Left lung (tissue), 10 donors: ENCODE results near the gene ISG20. TPM values are rescaled to one million over a fixed set of nuclear protein-coding genes. Genes with fewer than 3 reads are reported as not detected.
"Not testable (repeated sequence)": the region's sequence is repeated elsewhere in the genome, so short reads cannot be mapped to it uniquely, and the experiment has no call there.

ENCODE experiments used
- ATAC-seq: fragments of 200-7000 bp; cut with Tn5 transposase; one replicate; pipeline ENCODE4 v1.9.1; 2020; ENCODE audit warnings: moderate library complexity
- DNase-seq, 4 donors: peaks; one replicate each; pipeline ENCODE4 v3.0.0-alpha.2; 2013 to 2020
- H3K27ac ChIP-seq, 2 donors: fragments of 200-600 bp; sonication (generic) in 1 of 2; one replicate each; pipeline versions ENCODE4 v1.5.0 to v1.8.0; 2020 to 2021
- H3K27me3 ChIP-seq, 2 donors: fragments of 200-600 bp; sonication (generic) in 1 of 2; one replicate each; pipeline versions ENCODE4 v1.5.0 to v1.8.0; 2020 to 2021
- H3K36me3 ChIP-seq, 2 donors: fragments of 200-600 bp; sonication (generic) in 1 of 2; one replicate each; pipeline versions ENCODE4 v1.5.0 to v1.8.0; 2020 to 2021
- H3K4me1 ChIP-seq, 2 donors: fragments of 200-600 bp; one replicate each; pipeline ENCODE4 v1.8.0; 2021
- H3K4me3 ChIP-seq, 2 donors: fragments of 200-600 bp; sonication (generic) in 1 of 2; one replicate each; pipeline versions ENCODE4 v1.5.0 to v1.8.0; 2020 to 2021; ENCODE audit warnings: mild to moderate bottlenecking in 1 of 2
- H3K9me3 ChIP-seq, 2 donors: fragments of 200-600 bp; sonication (generic) in 1 of 2; one replicate each; pipeline versions ENCODE4 v1.5.0 to v1.8.0; 2020 to 2021
- intact Hi-C, 2 donors: fragments of 100-400 bp; cut with DNase I; formaldehyde crosslinking; loops; one replicate each; pipeline versions ENCODE4 v1.11.2 to v1.14.2; 2022
- polyA plus RNA-seq, 6 donors: library from polyadenylated mRNA; unstranded; fragments of 120-200 nt; gene quantifications; one replicate each; pipeline ENCODE4 v1.2.1, GENCODE V29; 2013; ENCODE audit not compliant: insufficient read length in 6 of 6
- total RNA-seq, 2 donors: library from RNA; stranded (reverse); fragmentation: NEBNext Ultra II Directional; extraction: Animal tissue kit (Norgen Biotek cat#: 25700); gene quantifications; one replicate each; pipeline ENCODE4 v1.2.1, GENCODE V29; 2021
- TF ChIP-seq, protein P1 (sequence below), 2 donors: fragments of 200-600 bp; sonication (generic) in 1 of 2; IDR thresholded peaks; one replicate each; pipeline versions ENCODE4 v1.5.0 to v1.8.0; 2021; ENCODE audit warnings: antibody characterized with exemption in 2 of 2
- donor health status: DM: no; HTN: yes; CAD: no.
- donor health status: DM: no; HTN: no; CAD: no.

ISG20 gene
- total and polyA plus RNA-seq, 8 donors, result 1.00 to 23.6 (median 1.4) TPM

GRCh38 chr15:88641959-88642452, 3.2 kb downstream of the ISG20 start:
- peak overlapping the region in 1 of 2 donors; percentile 94 for H3K27ac ChIP-seq
- H3K27me3 ChIP-seq, result no peaks in the 10 kb centered on the region
- peaks cover 18 to 59% of the 10 kb centered on the region in 2 donors for H3K4me1 ChIP-seq
- no peak for DNase-seq
- no peak overlapping the region for H3K4me3 ChIP-seq
- intact Hi-C loops, result no loop called here
- no peaks in the 10 kb centered on the region for H3K9me3 ChIP-seq
- TF ChIP-seq, protein P1, sequence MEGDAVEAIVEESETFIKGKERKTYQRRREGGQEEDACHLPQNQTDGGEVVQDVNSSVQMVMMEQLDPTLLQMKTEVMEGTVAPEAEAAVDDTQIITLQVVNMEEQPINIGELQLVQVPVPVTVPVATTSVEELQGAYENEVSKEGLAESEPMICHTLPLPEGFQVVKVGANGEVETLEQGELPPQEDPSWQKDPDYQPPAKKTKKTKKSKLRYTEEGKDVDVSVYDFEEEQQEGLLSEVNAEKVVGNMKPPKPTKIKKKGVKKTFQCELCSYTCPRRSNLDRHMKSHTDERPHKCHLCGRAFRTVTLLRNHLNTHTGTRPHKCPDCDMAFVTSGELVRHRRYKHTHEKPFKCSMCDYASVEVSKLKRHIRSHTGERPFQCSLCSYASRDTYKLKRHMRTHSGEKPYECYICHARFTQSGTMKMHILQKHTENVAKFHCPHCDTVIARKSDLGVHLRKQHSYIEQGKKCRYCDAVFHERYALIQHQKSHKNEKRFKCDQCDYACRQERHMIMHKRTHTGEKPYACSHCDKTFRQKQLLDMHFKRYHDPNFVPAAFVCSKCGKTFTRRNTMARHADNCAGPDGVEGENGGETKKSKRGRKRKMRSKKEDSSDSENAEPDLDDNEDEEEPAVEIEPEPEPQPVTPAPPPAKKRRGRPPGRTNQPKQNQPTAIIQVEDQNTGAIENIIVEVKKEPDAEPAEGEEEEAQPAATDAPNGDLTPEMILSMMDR (IDR thresholded peaks at IDR 0.05), result no peak
- ATAC-seq, result no peak
- H3K36me3 ChIP-seq, result peaks cover 0 to 11% of the 10 kb centered on the region in 2 donors

- DNase-seq, H3K27me3 ChIP-seq, ATAC-seq, H3K27ac ChIP-seq, H3K4me3 ChIP-seq, H3K9me3 ChIP-seq, intact Hi-C loops: not testable (repeated sequence)
- H3K36me3 ChIP-seq, result peaks cover 0 to 11% of the 10 kb centered on the region in 2 donors
- H3K4me1 ChIP-seq, result peaks cover 18 to 62% of the 10 kb centered on the region in 2 donors
Observed at GRCh38 chr15:88642514-88642913, 3.7 kb downstream of the ISG20 start.

DNA sequence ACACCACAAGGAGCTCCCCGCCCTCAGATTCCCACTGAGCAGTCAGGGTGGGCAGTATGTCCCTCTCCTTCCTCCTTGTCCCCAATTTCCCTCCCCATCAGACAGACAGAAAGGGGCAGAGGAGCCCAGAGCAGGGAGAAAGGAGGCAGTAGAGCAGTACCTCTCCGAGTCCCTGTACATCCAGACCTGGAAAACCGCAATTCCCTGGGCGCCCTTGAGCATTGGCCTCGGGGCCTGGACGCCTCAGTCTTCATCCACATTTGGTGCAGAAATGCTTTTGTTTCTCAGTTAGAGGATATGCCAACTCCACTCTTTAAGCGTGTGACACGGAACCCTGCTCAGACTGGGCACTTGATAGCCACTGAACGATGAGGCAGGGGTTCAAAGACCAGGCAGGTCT, 5.9 kb downstream of the ISG20 start:
- Histone ChIP-seq H3K4me3 (no peak overlapping the region), H3K36me3 (peaks cover 0 to 11% of the 10 kb centered on the region in 2 donors), H3K4me1 (peaks cover 13 to 61% of the 10 kb centered on the region in 2 donors), H3K27me3 (no peaks in the 10 kb centered on the region), H3K27ac (no peak overlapping the region), H3K9me3 (no peaks in the 10 kb centered on the region)
- intact Hi-C loops, result no loop called here
- DNase-seq (no peak), ATAC-seq (no peak)
- TF ChIP-seq, protein P1 (IDR thresholded peaks at IDR 0.05), result no peak

DNA sequence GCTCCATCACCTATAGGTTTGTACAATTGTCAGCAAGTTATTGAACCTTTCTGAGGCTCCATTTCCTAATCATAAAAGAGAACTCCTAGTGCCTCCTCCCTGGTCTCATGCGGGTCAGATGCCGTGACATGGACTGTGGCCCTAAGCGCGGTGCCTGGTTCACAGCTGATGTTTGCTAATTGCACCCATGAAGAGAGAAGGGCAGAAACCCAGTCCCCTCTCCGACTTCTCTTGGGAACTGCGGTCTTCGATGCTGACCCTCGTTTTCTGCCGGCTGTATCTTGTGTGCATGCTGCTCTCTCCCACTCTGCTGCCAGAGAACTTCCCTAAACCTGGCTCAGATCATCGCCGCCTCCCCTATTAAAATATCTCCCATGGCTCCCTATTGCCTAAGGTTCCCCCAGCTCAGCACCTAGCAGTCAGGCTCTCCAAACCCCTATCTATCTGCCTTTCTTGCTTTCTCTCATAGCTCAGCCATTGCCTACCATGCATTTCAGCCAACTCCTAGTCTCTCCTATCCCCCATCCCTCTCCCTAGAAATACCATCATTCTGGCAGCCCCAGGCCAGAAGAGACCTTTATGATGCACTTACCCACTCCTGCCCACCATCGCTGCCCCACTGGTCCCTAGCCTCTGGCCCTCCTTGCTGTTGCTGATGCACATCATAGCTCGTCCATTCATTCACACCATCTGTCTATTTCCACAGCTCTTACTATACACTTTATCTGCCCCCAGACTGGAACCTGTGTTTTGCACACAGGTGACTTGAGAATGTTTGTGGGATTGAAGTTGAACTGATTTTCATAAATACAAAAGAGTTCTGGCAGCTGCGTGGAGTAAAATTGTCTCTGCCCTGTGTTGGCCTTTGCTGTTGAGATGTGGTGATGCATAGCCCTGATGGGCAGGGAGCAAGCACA, 6.6 kb downstream of the ISG20 start:
- peaks cover 13 to 59% of the 10 kb centered on the region in 2 donors for H3K4me1 ChIP-seq
- H3K9me3 ChIP-seq, result no peaks in the 10 kb centered on the region
- H3K27me3 ChIP-seq, result no peaks in the 10 kb centered on the region
- no peak overlapping the region for H3K27ac ChIP-seq
- H3K36me3 ChIP-seq, result peaks cover 0 to 11% of the 10 kb centered on the region in 2 donors
- no peak for ATAC-seq
- intact Hi-C loops, result no loop called here
- no peak overlapping the region for H3K4me3 ChIP-seq
- TF ChIP-seq, protein P1 (IDR thresholded peaks at IDR 0.05), result no peak
- no peak for DNase-seq

DNA sequence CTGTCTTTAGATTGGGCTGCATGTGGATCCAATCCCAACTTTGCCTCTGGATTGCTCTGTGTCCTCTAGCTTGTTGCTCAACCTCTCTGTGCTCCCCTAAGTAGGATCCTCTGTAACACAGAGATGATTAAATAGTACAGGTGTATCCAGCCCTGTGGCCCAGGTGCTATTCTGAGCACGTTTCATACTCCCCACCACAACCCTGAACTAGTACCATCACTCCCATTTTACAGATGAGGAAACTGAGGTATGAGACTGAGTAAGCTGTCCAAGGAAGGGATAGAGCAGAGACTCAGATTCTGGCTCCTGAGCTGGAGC, 7.2 kb downstream of the ISG20 start:
- H3K27me3 ChIP-seq, result no peaks in the 10 kb centered on the region
- H3K4me1 ChIP-seq, result peaks cover 13 to 58% of the 10 kb centered on the region in 2 donors
- peaks cover 0 to 11% of the 10 kb centered on the region in 2 donors for H3K36me3 ChIP-seq
- no peak overlapping the region for H3K4me3 ChIP-seq
- intact Hi-C loops, result no loop called here
- no peak for ATAC-seq
- DNase-seq, result no peak
- H3K27ac ChIP-seq, result no peak overlapping the region
- TF ChIP-seq, protein P1 (IDR thresholded peaks at IDR 0.05), result no peak
- no peaks in the 10 kb centered on the region for H3K9me3 ChIP-seq
